OCI-LY3 (cell line): ENCODE measurements around the gene DOCK4.

Experiments
- H2AFZ ChIP-seq: fragments of 200-600, 300-600 bp; shearing (Covaris generic); 2 replicates; pipeline ENCODE4 v1.6.0; 2014; ENCODE audit warnings: antibody characterized with exemption, low read depth, low read length
- H3K27ac ChIP-seq: fragments of 200-600, 300-600 bp; sonication (generic); 2 replicates; pipeline ENCODE4 v1.5.1; 2014; ENCODE audit warnings: mild to moderate bottlenecking, low read length, moderate library complexity, mixed read lengths
- H3K27me3 ChIP-seq: fragments of 200-600, 300-600 bp; sonication (generic); 2 replicates; pipeline ENCODE4 v1.6.1; 2014; ENCODE audit warnings: low read depth, low read length, mixed read lengths
- H3K36me3 ChIP-seq: fragments of 200-600, 300-600 bp; sonication (generic); replicated peaks from 2 replicates; pipeline ENCODE3; 2014; ENCODE audit warnings: low read depth, low read length, mixed read lengths
- H3K4me1 ChIP-seq: fragments of 300-600, 200-600 bp; sonication (generic); 2 replicates; pipeline ENCODE4 v1.6.1; 2014; ENCODE audit warnings: low read length, mixed read lengths
- H3K4me2 ChIP-seq: fragments of 200-600, 300-600 bp; sonication (generic); 2 replicates; pipeline ENCODE4 v1.6.1; 2014; ENCODE audit warnings: low read length, mixed read lengths
- H3K4me3 ChIP-seq: fragments of 300-600, 200-600 bp; sonication (generic); 2 replicates; pipeline ENCODE4 v1.5.1; 2014; ENCODE audit warnings: antibody characterized with exemption, mild to moderate bottlenecking, low read length, moderate library complexity
- H3K79me2 ChIP-seq: fragments of 300-600, 200-600 bp; shearing (Covaris generic); 2 replicates; pipeline ENCODE4 v1.6.1; 2014; ENCODE audit warnings: mild to moderate bottlenecking, low read length, mixed read lengths
- H3K9ac ChIP-seq: fragments of 300-600, 200-600 bp; shearing (Covaris generic); 2 replicates; pipeline ENCODE4 v1.6.0; 2014; ENCODE audit warnings: mild to moderate bottlenecking, low read length, moderate library complexity
- H3K9me3 ChIP-seq: fragments of 200-600, 300-600 bp; shearing (Covaris generic); 2 replicates; pipeline ENCODE4 v1.6.1; 2014; ENCODE audit warnings: low read length, mixed read lengths; ENCODE audit not compliant: insufficient read depth
- H4K20me1 ChIP-seq: fragments of 200-600, 300-600 bp; sonication (generic); 2 replicates; pipeline ENCODE4 v1.6.1; 2016; ENCODE audit warnings: low read length, mixed read lengths; ENCODE audit not compliant: insufficient read depth
- EZH2phosphoT487 ChIP-seq: fragments of 200-600 bp; shearing (Covaris generic); IDR thresholded peaks from 2 replicates; pipeline ENCODE4 v1.6.1; 2018; ENCODE audit warnings: antibody characterized with exemption, mixed run types, low read depth
- TF ChIP-seq, protein P1 (sequence below): fragments of 200-600, 300-600 bp; sonication (generic); IDR thresholded peaks from 2 replicates; pipeline ENCODE4 v1.5.1; 2014; ENCODE audit warnings: antibody characterized with exemption, low read length, low read depth

Gene DOCK4

DNA sequence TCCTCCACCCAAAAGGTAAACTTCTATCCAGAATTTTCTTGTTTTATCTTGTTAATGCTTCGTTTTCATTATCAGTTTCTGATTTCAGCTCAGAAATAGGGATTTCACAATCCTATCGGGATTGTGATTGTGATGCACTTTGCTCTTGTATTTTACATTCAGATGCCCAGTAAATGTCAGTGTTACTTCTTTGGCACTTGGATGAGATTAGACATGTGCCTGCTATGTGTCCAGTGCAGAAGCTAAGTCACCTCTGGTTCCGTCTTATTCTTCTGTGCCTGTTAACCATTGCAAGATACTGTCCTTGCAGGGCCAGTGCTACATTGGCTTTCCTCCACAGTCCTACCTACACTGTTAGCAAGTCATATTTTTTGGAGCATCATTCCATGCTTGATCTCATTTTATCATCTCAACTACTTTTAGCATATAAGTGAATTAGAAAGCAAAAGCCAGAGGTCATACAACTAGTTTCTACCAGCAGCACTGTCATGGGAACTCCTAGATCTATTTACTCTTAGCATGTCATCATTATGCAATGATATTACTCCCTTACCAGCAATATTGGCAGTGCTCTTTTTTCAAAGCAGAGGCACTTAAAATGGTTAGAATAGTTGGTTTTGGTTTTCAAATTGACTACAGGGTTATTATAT is 27.0 kb upstream of the DOCK4 start:
- TF ChIP-seq EZH2phosphoT487 = no peak
- TF ChIP-seq, protein P1, sequence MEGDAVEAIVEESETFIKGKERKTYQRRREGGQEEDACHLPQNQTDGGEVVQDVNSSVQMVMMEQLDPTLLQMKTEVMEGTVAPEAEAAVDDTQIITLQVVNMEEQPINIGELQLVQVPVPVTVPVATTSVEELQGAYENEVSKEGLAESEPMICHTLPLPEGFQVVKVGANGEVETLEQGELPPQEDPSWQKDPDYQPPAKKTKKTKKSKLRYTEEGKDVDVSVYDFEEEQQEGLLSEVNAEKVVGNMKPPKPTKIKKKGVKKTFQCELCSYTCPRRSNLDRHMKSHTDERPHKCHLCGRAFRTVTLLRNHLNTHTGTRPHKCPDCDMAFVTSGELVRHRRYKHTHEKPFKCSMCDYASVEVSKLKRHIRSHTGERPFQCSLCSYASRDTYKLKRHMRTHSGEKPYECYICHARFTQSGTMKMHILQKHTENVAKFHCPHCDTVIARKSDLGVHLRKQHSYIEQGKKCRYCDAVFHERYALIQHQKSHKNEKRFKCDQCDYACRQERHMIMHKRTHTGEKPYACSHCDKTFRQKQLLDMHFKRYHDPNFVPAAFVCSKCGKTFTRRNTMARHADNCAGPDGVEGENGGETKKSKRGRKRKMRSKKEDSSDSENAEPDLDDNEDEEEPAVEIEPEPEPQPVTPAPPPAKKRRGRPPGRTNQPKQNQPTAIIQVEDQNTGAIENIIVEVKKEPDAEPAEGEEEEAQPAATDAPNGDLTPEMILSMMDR = no peak
- Histone ChIP-seq H3K4me3 (no peak overlapping the region), H3K4me1 (no peaks in the 10 kb centered on the region), H3K27ac (no peak overlapping the region), H3K27me3 (no peaks in the 10 kb centered on the region), H3K4me2 (no peak overlapping the region), H3K9ac (no peak overlapping the region), H3K79me2 (0 out of 2 replicates have a peak, but pooled peaks cover 3% of the 10 kb centered on the region), H3K36me3 (no peaks in the 10 kb centered on the region), H4K20me1 (no peaks in the 10 kb centered on the region), H3K9me3 (no peaks in the 10 kb centered on the region), H2AFZ (no peak overlapping the region)

DNA sequence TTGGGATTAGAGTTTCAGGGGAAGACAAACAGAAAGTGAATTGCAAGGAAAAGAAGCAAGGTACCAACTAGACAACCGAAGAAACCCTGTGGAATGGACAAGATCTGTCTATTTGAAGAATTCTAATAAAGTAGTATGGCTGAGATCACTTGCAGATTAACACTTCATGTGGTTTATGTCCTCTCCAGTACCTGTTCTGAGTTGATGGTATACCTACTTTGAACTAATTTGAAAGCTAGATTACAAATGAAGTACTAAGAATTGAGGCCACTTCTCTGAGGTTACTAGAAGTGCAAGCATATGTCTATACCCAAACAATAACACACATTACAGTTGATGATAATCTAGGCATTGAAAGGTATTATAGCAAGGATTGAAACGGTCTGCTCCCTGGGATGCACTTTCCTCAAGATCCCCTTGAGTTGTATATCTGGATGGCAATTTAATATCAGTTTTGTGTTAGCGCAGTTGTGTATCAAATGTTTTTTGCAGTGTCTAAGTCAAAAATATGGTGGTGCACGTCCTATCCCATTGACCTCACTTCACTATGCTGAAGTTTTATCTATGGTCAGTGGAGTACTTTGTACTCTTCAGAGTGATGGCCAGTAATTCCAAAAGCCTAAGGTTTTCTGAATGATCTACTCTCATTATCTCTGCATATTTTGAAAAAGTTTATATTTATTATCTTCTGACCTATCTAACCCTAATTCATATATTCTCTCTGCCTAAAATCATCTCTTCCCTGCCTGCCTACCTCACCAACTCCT is 26.2 kb upstream of the DOCK4 start:
- H3K27me3 ChIP-seq = no peaks in the 10 kb centered on the region
- no peaks in the 10 kb centered on the region for H4K20me1 ChIP-seq
- H3K36me3 ChIP-seq = no peaks in the 10 kb centered on the region
- no peak overlapping the region for H2AFZ ChIP-seq
- H3K4me3 ChIP-seq = no peak overlapping the region
- no peak for TF ChIP-seq EZH2phosphoT487
- TF ChIP-seq, protein P1 = no peak
- H3K9ac ChIP-seq = no peak overlapping the region
- no peak overlapping the region for H3K27ac ChIP-seq
- no peaks in the 10 kb centered on the region for H3K9me3 ChIP-seq
- no peaks in the 10 kb centered on the region for H3K4me1 ChIP-seq
- no peak overlapping the region for H3K4me2 ChIP-seq
- H3K79me2 ChIP-seq = 0 out of 2 replicates have a peak, but pooled peaks cover 3% of the 10 kb centered on the region

DNA sequence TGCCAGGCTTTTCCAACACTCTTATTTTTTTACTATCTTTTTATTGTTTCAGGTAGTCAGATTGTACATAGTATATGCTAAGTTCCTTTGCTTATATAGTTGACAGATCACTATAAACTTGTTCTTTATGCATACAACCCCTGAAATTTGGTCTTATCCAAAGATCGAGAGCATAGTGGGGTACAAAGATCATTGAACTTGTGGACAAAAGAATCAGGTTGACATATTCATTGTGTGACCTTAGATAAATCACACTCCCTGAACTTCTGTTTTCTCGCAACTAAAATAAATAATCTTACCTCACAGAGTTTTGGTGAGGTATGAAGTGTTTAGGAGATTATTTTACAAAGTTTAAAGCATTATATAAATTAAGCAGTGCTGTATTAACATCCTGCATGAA is 22.4 kb upstream of the DOCK4 start:
- Histone ChIP-seq H3K9me3 (no peaks in the 10 kb centered on the region), H3K27ac (no peak overlapping the region), H4K20me1 (no peaks in the 10 kb centered on the region), H3K79me2 (peaks cover 6% of the 10 kb centered on the region), H3K4me3 (no peak overlapping the region), H3K27me3 (no peaks in the 10 kb centered on the region), H3K9ac (no peak overlapping the region), H3K36me3 (no peaks in the 10 kb centered on the region), H3K4me1 (no peaks in the 10 kb centered on the region), H3K4me2 (no peak overlapping the region), H2AFZ (no peak overlapping the region)
- TF ChIP-seq EZH2phosphoT487 = no peak

DNA sequence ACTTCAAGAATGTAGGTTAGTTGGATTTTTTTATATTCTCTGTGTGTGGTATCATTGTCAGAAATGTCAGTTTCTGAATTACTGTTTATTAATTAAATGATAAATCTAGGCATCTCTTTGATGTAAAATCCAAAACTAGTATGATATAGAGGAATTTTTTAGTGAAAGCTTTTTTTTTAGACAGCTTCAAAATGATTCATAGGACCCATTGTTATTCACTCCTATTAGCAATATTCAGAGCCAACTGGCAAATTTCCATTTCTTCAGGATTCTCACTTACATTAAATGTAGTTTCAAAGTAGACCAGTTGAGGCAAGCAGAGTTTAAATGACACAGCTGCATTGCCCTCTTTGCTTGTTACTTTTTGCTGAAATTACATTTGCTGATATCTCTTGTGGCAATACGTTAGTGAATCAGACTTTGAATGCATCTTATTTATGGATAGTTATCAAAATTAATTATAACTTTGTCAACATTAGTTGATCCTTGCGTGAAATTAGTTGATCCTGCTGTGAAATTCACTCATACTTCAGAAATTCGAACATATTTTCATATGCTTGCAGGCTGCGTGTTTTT is 20.6 kb upstream of the DOCK4 start:
- Histone ChIP-seq H4K20me1 (no peaks in the 10 kb centered on the region), H3K4me1 (no peaks in the 10 kb centered on the region), H3K27me3 (no peaks in the 10 kb centered on the region), H3K4me3 (no peak overlapping the region), H3K36me3 (no peaks in the 10 kb centered on the region), H3K9ac (no peak overlapping the region), H3K4me2 (no peak overlapping the region), H3K27ac (no peak overlapping the region), H3K79me2 (peaks cover 5% of the 10 kb centered on the region), H2AFZ (no peak overlapping the region), H3K9me3 (no peaks in the 10 kb centered on the region)
- TF ChIP-seq, protein P1 = no peak
- TF ChIP-seq EZH2phosphoT487 = no peak
